GM06990 (cell line): ENCODE data around the gene CCDC106.

Experiments used
- DNase-seq: peaks from one replicate; pipeline ENCODE4 v3.0.0-alpha.2; 2011; ENCODE audit not compliant: insufficient read length; ENCODE audit errors: extremely low read depth
- H3K27me3 ChIP-seq: replicated peaks from 2 replicates; pipeline ENCODE4 v1.6.0; 2011; ENCODE audit warnings: low read length; ENCODE audit not compliant: control insufficient read depth, insufficient read depth
- H3K36me3 ChIP-seq: 2 replicates; pipeline ENCODE4 v1.5.1; 2011; ENCODE audit warnings: low read length; ENCODE audit not compliant: control insufficient read depth, insufficient read depth
- H3K4me3 ChIP-seq: replicated peaks from 2 replicates; pipeline ENCODE4 v1.5.1; 2011; ENCODE audit warnings: low read depth, mild to moderate bottlenecking, control low read depth, low read length
- CTCF ChIP-seq: IDR thresholded peaks from 2 replicates; pipeline ENCODE4 v1.5.1; 2011; ENCODE audit warnings: low read length, control low read depth, mild to moderate bottlenecking, inconsistent platforms; ENCODE audit not compliant: insufficient read depth, poor library complexity, severe bottlenecking

CCDC106 gene

GRCh38 chr19:55644191-55644833 lies 3.7 kb upstream of the CCDC106 start:
- no peak for DNase-seq
- Histone ChIP-seq H3K36me3 (peaks cover 11% of the 10 kb centered on the region), H3K27me3 (no peaks in the 10 kb centered on the region), H3K4me3 (peak overlapping the region; percentile 90)
- TF ChIP-seq CTCF, result no peak

GRCh38 chr19:55644842-55645511 lies 3.0 kb upstream of the CCDC106 start:
- H3K27me3 ChIP-seq, result no peaks in the 10 kb centered on the region
- H3K36me3 ChIP-seq, result peaks cover 11% of the 10 kb centered on the region
- no peak for TF ChIP-seq CTCF
- DNase-seq, result no peak
- H3K4me3 ChIP-seq, result peak overlapping the region; percentile 90

- Histone ChIP-seq H3K4me3 (peak overlapping the region; percentile 90), H3K36me3 (peaks cover 11% of the 10 kb centered on the region), H3K27me3 (no peaks in the 10 kb centered on the region)
- TF ChIP-seq CTCF, result no peak
- DNase-seq, result no peak
These were observed 2.5 kb upstream of the CCDC106 start for GRCh38 chr19:55645512-55645881.

GRCh38 chr19:55646889-55647731 lies 902 bp upstream of the CCDC106 start:
- H3K4me3 ChIP-seq, result peak overlapping the region; percentile 83
- DNase-seq, result no peak
- no peaks in the 10 kb centered on the region for H3K27me3 ChIP-seq
- H3K36me3 ChIP-seq, result peaks cover 11% of the 10 kb centered on the region
- no peak for TF ChIP-seq CTCF

- Histone ChIP-seq H3K36me3 (peaks cover 15% of the 10 kb centered on the region), H3K4me3 (peak overlapping the region; percentile 83), H3K27me3 (no peaks in the 10 kb centered on the region)
- DNase-seq, result no peak
- no peak for TF ChIP-seq CTCF
These were observed 714 bp downstream of the CCDC106 start for GRCh38 chr19:55648585-55649267.
